Stimulated activated CD4-positive, alpha-beta T cell treated with anti-CD3 and anti-CD28 coated beads, Interleukin-12 subunit alpha, Interleukin-12 subunit beta, amount 100 ng/mL, for 24 hours (primary cell): Measurements from ENCODE around the gene LRIG1.

ENCODE experiments used
- DNase-seq, 2 experiments: peaks; one replicate each; pipeline ENCODE4 v3.0.0-alpha.2; 2020; ENCODE audit warnings: low read depth in 2 of 2

The LRIG1 gene

DNA sequence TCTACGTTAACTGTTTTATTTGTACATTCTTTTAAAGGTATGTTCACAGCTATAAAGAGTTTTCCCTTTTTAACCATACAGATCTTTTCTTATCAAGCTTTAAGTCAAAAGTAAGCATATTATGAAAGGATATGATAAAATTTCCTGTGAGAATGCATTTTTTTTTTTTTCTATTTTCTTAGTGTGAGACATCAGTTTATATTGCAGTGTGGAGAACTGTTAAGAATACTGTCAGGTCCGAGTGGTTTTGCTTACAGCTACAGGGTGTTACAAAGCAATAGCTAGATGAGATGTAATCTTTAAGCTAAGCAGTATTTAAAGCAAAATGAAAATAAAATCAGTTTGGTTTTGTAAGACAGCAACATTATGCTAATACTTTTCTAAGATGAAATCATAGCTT, 146.8 kb downstream of the LRIG1 start:
- DNase-seq, result no peak

DNA sequence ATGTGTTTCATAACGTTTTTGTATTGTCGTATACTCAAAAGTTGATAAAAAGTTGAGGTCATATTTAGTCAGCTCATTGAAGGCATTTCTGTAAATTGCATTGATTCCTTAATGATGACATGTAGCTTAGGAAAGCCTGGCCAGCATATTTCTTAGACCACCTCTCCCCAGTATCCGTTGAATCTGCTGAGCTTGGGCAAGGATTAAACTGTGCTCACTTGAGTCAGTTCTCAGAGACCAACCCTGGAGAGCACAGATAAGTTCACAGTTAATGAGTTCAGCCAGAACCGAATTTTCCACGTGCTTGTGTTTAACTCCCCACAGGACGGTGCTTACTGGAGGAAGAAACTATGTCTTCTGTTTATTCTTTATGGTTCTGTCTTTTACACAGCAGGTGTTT, 147.3 kb downstream of the LRIG1 start:
- DNase-seq, result no peak

DNA sequence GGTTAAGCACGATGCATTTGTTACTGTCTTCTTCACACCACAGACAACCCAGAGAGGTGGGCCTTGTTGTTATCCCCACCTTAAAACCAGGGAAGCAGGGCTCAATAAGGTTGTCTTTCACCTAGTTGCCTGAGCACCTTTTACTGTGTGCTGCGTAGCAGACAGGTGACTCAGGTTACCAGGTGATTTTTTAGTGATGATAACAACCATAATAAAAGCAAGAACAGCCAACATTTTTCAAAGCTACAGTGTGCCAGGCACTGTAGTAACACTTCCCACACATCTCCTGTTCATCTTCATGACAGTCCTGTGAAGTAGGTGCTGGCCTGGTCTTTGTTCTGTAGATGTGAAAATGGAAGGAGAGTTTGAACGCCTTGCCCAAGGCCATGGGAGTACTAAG, 147.8 kb downstream of the LRIG1 start:
- no peak for DNase-seq

DNA sequence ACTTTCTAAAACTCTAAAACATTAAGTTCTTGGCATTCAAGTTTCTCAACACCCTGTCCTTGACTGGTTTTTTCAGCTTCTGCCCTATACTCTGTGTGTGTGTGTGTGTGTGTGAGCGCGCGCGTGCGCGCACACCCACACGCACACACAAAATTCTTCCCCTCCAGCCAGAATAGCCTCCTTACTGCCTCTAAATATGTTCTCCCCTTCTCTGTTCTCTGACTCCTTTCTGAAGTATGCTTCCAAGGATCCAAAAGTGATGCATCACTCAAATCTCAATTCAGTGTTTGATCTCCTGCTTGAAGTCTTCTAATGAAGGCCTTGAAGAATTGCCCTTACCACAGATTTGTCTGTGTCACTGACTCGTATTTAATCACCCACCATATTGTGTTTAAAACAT, 150.2 kb downstream of the LRIG1 start:
- no peak for DNase-seq

DNA sequence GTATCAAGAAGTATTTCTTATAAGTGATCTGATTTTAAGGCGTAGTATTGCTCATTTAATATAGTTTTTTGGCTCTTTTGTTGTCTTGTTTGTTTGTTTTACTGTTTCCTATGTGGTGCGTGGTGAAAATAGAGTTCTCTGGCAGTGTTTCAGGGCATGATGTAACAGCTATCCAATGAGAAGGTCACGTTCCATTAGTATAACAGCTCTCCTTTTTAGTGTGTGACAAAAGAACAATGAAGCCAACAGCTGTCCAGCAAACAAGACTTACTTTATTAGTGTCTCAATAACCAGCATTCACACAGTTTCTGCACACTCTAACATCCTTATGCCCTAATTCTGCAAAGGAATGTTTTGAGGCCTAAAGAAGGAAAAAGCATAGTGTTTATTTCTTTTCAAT, 152.1 kb downstream of the LRIG1 start:
- DNase-seq, result no peak

DNA sequence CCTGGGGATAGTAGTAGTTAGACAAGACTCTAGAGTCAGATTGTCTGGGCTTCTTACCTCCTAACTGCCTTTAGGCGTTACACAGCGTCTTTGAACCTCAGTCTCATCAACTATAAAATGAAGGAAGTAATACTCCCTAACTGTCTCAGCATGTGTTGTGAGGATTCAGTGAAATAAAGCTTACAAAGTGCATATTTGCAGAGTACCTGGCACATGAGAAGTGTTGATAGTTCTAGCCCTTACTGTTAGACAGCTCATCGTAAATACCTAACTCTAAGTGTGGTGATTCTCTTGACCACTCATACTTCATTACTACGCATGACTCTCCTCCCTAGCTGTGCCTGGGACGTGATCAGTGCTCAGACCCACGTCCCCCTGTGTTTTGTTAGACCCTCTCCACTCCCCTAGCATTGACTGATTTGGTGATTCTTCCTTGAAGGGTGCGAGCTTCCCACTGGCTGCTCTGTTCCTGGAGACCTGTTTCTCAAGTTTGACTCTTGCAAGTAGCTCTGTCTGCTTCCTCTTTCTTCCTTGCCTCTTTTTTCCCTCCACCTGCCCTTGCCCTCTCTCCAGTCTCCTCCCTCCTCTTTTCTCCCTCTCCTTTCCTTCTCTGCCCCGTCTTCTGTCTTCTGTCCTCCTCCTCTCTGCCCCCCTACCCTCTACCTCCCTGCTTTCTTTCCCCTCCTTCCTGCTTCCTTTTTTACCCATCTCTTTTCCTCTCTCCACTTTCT, 155.8 kb downstream of the LRIG1 start:
- DNase-seq, result no peak

DNA sequence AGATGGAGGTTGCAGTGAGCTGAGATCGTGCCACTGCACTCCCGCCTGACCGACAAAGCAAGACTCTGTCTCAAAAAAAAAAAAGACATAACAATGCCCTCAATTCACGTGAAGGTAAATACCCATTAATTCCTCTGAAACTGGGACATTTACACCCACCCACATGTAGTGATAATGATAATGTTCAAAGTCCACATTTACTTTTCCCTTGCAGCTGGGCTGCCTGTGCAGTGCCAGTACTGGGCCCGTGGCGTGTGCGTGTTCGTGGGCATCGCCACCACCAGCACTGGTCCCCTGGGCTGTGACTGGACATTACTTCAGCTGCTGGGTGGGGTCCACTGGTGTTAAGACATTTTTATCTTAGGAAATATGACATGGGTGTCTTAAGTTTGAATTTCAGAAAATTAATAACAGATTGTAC, 156.4 kb downstream of the LRIG1 start:
- no peak for DNase-seq

DNA sequence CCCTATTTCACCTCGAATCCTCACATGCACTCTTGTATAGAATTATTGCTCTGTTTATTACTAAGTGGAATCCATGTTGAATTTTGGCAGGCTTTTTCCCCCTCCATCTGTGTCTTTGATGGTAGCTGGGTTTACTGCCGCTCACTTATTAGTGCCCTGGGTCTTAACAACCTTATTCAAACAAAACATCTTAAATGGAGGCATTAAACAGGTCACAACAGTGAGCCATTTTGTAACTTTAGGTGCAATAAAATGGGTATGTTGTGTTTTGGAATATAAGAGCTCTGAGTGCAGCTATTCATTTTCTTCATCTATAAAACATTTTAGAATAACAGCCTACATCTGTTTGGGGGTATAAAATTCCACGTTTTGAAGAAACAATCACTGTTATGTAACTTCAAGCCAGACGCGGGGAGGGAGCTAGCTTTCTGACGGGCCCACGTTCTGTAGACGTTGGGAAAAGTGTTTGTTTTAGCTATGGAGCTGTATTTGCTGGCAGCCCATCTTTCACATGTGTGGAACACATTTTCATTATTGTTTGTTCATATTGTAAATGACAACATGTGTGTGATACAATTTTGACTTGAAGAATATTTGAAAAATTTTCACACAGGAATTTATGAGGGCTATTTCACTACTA, 158.0 kb downstream of the LRIG1 start:
- no peak for DNase-seq

DNA sequence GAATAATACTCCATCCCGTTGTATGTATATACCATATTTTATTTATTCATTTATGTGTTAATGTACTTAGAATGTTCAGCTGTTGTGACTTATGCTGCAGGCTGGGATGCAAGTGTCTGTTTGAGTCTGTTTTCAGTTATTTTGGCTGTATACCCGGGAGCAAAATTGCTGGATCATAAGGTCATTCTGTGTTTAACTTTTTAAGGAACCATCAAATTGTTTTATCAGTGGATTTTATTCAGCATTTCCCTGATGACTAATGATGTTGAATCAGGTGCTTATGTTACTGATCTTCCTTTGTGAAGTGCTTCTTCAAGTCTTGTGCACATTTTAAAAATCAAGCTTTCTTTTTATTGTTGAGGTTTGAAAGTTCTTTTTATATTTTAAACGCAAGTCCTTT, 161.9 kb downstream of the LRIG1 start:
- no peak for DNase-seq

DNA sequence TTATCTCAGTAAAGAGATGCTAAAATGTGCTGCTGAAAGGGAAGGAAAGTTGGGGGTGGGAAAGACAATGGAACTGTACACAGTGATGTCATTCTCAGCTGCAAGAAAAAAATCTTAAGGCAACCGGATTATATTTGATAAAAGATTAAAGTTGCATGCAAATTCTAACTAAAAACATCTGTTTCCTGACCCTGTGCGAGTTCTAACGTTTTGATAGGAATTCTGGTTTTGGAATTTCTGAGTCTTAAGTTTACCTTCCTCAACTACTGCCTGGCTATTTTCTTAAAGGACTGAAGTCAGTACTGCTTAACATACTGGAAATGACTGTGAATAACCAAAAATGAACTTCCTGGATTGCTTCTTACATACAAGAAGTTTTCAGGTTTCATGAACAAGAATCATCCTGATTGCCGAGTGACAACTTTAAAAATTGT, 164.5 kb downstream of the LRIG1 start:
- DNase-seq, result no peak

DNA sequence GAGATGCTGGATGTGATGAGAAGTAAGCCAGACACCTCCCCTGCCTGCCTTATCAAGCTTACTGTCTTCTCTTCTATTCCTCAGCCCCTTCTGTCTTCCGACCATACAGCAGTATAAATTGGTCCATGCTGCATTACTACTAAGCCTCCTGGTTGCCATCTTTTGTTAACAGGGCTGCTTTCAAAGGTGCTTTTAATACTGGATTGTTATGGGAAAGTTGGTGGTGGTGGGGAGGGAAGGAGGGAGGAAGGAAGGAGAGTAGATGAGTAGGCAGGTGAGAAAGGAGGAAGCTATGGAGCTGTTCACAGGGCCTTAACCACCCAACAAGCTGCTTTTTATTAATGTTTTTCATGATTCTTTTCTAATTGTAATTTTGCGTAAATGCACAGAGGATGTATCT, 165.2 kb downstream of the LRIG1 start:
- DNase-seq, result no peak
